ENCODE results near the gene LPIN1. TPM values are rescaled to one million over a fixed set of nuclear protein-coding genes. Genes with fewer than 3 reads are reported as not detected.

Gene LPIN1
- total RNA-seq, 1 experiment from 2014 or later = 139 TPM

- no peak for DNase-seq
- Histone ChIP-seq H3K4me3 (no peak overlapping the region), H3K36me3 (peaks cover 97% of the 10 kb centered on the region), H3K9me3 (no peaks in the 10 kb centered on the region), H3K27me3 (no peaks in the 10 kb centered on the region)
Measured at GRCh38 chr2:11822746-11823451, 76.5 kb downstream of the LPIN1 start.

- H3K36me3 ChIP-seq = peaks cover 84% of the 10 kb centered on the region
- no peak overlapping the region for H3K4me3 ChIP-seq
- H3K27me3 ChIP-seq = no peaks in the 10 kb centered on the region
- DNase-seq = no peak
- H3K9me3 ChIP-seq = no peaks in the 10 kb centered on the region
Measured at GRCh38 chr2:11824901-11825828, 78.7 kb downstream of the LPIN1 start.

GRCh38 chr2:11827547-11827946 lies 81.1 kb downstream of the LPIN1 start:
- H3K27me3 ChIP-seq = no peaks in the 10 kb centered on the region

GRCh38 chr2:11828933-11829323 lies 82.5 kb downstream of the LPIN1 start:
- Histone ChIP-seq H3K9me3 (peaks cover 3% of the 10 kb centered on the region; the same call in 1 of the 2 replicates), H3K27me3 (no peaks in the 10 kb centered on the region), H3K36me3 (peaks cover 48% of the 10 kb centered on the region), H3K4me3 (no peak overlapping the region)
- DNase-seq = no peak

More at GRCh38 chr2:11827547-11827946, 81.1 kb downstream of the LPIN1 start:
- Histone ChIP-seq H3K9me3 (no peaks in the 10 kb centered on the region), H3K4me3 (no peak overlapping the region), H3K36me3 (peaks cover 62% of the 10 kb centered on the region)
- no peak for DNase-seq

GRCh38 chr2:11829324-11829946 lies 83.0 kb downstream of the LPIN1 start:
- H3K4me3 ChIP-seq = peak overlapping the region; percentile 3; the same call in 1 of the 2 replicates

GRCh38 chr2:11829947-11830707 lies 83.7 kb downstream of the LPIN1 start:
- peak overlapping the region; percentile 29 for H3K4me3 ChIP-seq
- H3K36me3 ChIP-seq = peaks cover 36% of the 10 kb centered on the region

More at GRCh38 chr2:11829324-11829946, 83.0 kb downstream of the LPIN1 start:
- peaks cover 43% of the 10 kb centered on the region for H3K36me3 ChIP-seq
- peaks cover 7% of the 10 kb centered on the region for H3K9me3 ChIP-seq
- DNase-seq = peak; percentile 86
- H3K27me3 ChIP-seq = no peaks in the 10 kb centered on the region

GRCh38 chr2:11830708-11831301 lies 84.4 kb downstream of the LPIN1 start:
- peaks cover 18% of the 10 kb centered on the region for H3K9me3 ChIP-seq
- H3K27me3 ChIP-seq = no peaks in the 10 kb centered on the region
- H3K4me3 ChIP-seq = peak overlapping the region; percentile 29
- no peak for DNase-seq
- H3K36me3 ChIP-seq = peaks cover 30% of the 10 kb centered on the region

More at GRCh38 chr2:11829947-11830707, 83.7 kb downstream of the LPIN1 start:
- peak; percentile 100 for DNase-seq
- no peaks in the 10 kb centered on the region for H3K27me3 ChIP-seq
- peaks cover 14% of the 10 kb centered on the region for H3K9me3 ChIP-seq

- Histone ChIP-seq H3K9me3 (peaks cover 18% of the 10 kb centered on the region), H3K4me3 (no peak overlapping the region), H3K36me3 (peaks cover 25% of the 10 kb centered on the region), H3K27me3 (no peaks in the 10 kb centered on the region)
- no peak for DNase-seq
Measured at GRCh38 chr2:11831415-11831814, 85.0 kb downstream of the LPIN1 start.

- Histone ChIP-seq H3K36me3 (peaks cover 14% of the 10 kb centered on the region), H3K27me3 (no peaks in the 10 kb centered on the region), H3K4me3 (no peak overlapping the region), H3K9me3 (peaks cover 18% of the 10 kb centered on the region)
- DNase-seq = no peak
Measured at GRCh38 chr2:11832531-11832930, 86.1 kb downstream of the LPIN1 start.

GRCh38 chr2:11833601-11834000 lies 87.2 kb downstream of the LPIN1 start:
- no peak overlapping the region for H3K4me3 ChIP-seq
- peak; percentile 48 for DNase-seq
- peaks cover 18% of the 10 kb centered on the region for H3K9me3 ChIP-seq
- no peaks in the 10 kb centered on the region for H3K27me3 ChIP-seq
- peaks cover 3% of the 10 kb centered on the region for H3K36me3 ChIP-seq

- no peaks in the 10 kb centered on the region for H3K27me3 ChIP-seq
- H3K9me3 ChIP-seq = peaks cover 18% of the 10 kb centered on the region
- H3K4me3 ChIP-seq = no peak overlapping the region
- no peaks in the 10 kb centered on the region for H3K36me3 ChIP-seq
- DNase-seq = no peak
Measured at GRCh38 chr2:11835403-11835802, 89.0 kb downstream of the LPIN1 start.

GRCh38 chr2:11836647-11837219 lies 90.3 kb downstream of the LPIN1 start:
- no peaks in the 10 kb centered on the region for H3K27me3 ChIP-seq
- no peak for DNase-seq
- no peak overlapping the region for H3K4me3 ChIP-seq
- peaks cover 18% of the 10 kb centered on the region for H3K9me3 ChIP-seq
- H3K36me3 ChIP-seq = no peaks in the 10 kb centered on the region

GRCh38 chr2:11837875-11838734 lies 91.7 kb downstream of the LPIN1 start:
- Histone ChIP-seq H3K27me3 (no peaks in the 10 kb centered on the region), H3K9me3 (peaks cover 18% of the 10 kb centered on the region)

GRCh38 chr2:11839916-11840315 lies 93.5 kb downstream of the LPIN1 start:
- no peak for DNase-seq
- no peak overlapping the region for H3K4me3 ChIP-seq
- peaks cover 6% of the 10 kb centered on the region for H3K9me3 ChIP-seq
- H3K27me3 ChIP-seq = no peaks in the 10 kb centered on the region
- no peaks in the 10 kb centered on the region for H3K36me3 ChIP-seq

More at GRCh38 chr2:11837875-11838734, 91.7 kb downstream of the LPIN1 start:
- no peaks in the 10 kb centered on the region for H3K36me3 ChIP-seq
- no peak overlapping the region for H3K4me3 ChIP-seq
- no peak for DNase-seq

GRCh38 chr2:11842336-11842735 lies 95.9 kb downstream of the LPIN1 start:
- Histone ChIP-seq H3K36me3 (no peaks in the 10 kb centered on the region), H3K9me3 (peaks cover 6% of the 10 kb centered on the region), H3K4me3 (no peak overlapping the region), H3K27me3 (no peaks in the 10 kb centered on the region)
- peak; percentile 90 for DNase-seq

Measured in MG63 (cell line).